Measurements from ENCODE around the gene ZDHHC11.
"Not testable (repeated sequence)": the region's sequence is repeated elsewhere in the genome, so short reads cannot be mapped to it uniquely, and the experiment has no call there.

ZDHHC11 gene

GRCh38 chr5:878677-879076 is 27.9 kb upstream of the ZDHHC11 start:
- DNase-seq: not testable (repeated sequence)

GRCh38 chr5:878125-878524 is 27.3 kb upstream of the ZDHHC11 start:
- no peak for DNase-seq

GRCh38 chr5:876398-877365 is 25.9 kb upstream of the ZDHHC11 start:
- no peak for DNase-seq

- DNase-seq: no peak
These were observed 25.1 kb upstream of the ZDHHC11 start for GRCh38 chr5:875931-876330.

- DNase-seq: no peak
These were observed 22.5 kb upstream of the ZDHHC11 start for GRCh38 chr5:873328-873727.

- DNase-seq: no peak
These were observed 21.5 kb upstream of the ZDHHC11 start for GRCh38 chr5:872301-872700.

GRCh38 chr5:871596-872298 is 21.0 kb upstream of the ZDHHC11 start:
- no peak for DNase-seq

GRCh38 chr5:870956-871355 is 20.2 kb upstream of the ZDHHC11 start:
- DNase-seq: no peak

GRCh38 chr5:868428-869135 is 17.8 kb upstream of the ZDHHC11 start:
- no peak for DNase-seq

GRCh38 chr5:867300-867870 is 16.6 kb upstream of the ZDHHC11 start:
- no peak for DNase-seq

GRCh38 chr5:865771-866170 is 15.0 kb upstream of the ZDHHC11 start:
- no peak for DNase-seq

GRCh38 chr5:865168-865521 is 14.4 kb upstream of the ZDHHC11 start:
- no peak for DNase-seq

- no peak for DNase-seq
These were observed 13.8 kb upstream of the ZDHHC11 start for GRCh38 chr5:864492-865167.

GRCh38 chr5:863244-863805 is 12.5 kb upstream of the ZDHHC11 start:
- DNase-seq: no peak

- no peak for DNase-seq
These were observed 11.8 kb upstream of the ZDHHC11 start for GRCh38 chr5:862367-863243.

GRCh38 chr5:861442-862366 is 10.9 kb upstream of the ZDHHC11 start:
- DNase-seq: no peak

GRCh38 chr5:860506-861150 is 9.8 kb upstream of the ZDHHC11 start:
- DNase-seq: no peak

- DNase-seq: no peak
These were observed 9.1 kb upstream of the ZDHHC11 start for GRCh38 chr5:859798-860296.

- no peak for DNase-seq
These were observed 8.6 kb upstream of the ZDHHC11 start for GRCh38 chr5:859391-859790.
